Heart left ventricle (tissue), 13 donors: ENCODE measurements around the gene IGFBP2.

ENCODE experiments used
- POLR2A ChIP-seq, 2 donors: fragments of 450-650 bp; IDR thresholded peaks; one replicate each; pipeline ENCODE4 v1.6.1; 2017; ENCODE audit warnings: antibody characterized with exemption in 2 of 2, mild to moderate bottlenecking in 2 of 2, moderate library complexity in 2 of 2
- TF ChIP-seq, protein P1 (sequence below), 12 donors: fragments of 200-600 bp; sonication (generic) in 4 of 12; IDR thresholded peaks; one replicate each; pipeline versions ENCODE4 v1.5.0 to v1.8.0; 2018 to 2022; ENCODE audit warnings: antibody characterized with exemption in 12 of 12, mild to moderate bottlenecking in 5 of 12
- donor health status: ischemic (EF 13 %, LVEDD 7.1; RV severe dilation, severe dysfunction).
- donor health status: DM: no; HTN: yes; CAD: no.
- donor health status: DM: no; HTN: no; CAD: no.
- donor health status: ischemic (EF 25% LVEDD 6.9; RV normal size, moderate dysfunction).
- donor health status: ischemic (EF 25% LVEDD 5.7; RV mildly dilated, moderate dysfunction).
- donor health status: ischemic (EF 35%, LVEDD 5.7; RV mildly dilated, moderate dysfunction).
- donor health status: nonischemic (EF 11% LVEDD 7.7; RV severe dilation, severe dysfunction).
- donor health status: DM: yes; HTN: yes; CAD: no.
- donor health status: PGD.
- donor health status: ischemic (EF 29% LVEDD 5.4; RV normal size, mild dysfunction).
- donor health status: nonischemic (EF 23%, LVEDD 6.1; RV moderate dilation, normal function).

DNA sequence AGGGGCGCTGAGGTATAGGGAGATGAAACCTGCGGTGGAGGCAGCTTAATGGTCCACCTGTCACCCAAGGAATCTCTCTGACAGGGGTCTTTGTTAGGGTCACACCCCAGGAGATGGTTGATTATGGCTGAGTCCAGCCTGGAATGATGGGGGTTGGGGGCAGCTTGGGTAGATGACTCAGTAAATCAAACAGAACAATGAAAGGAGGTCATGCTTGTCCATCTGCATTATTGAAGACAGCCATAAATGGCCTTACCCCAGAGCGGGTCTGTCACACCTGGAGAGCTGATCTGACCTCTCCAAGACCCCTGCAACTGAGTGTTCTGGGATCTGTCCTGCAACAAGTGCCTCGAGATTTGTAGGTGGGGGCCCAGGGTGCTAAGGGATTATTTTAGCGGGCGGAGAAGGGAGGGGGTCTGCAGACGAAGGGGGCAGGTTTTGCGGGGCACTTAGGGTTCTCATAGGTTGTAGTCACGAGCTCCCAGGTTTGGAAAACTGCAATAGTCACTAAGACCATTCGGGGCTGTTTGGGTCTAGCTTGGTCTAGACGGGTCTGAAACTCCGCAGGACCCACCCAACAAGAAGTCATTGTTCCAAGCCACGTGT, 771 bp upstream of the IGFBP2 start:
- no peak for TF ChIP-seq POLR2A (IDR thresholded peaks at IDR 0.05)
- TF ChIP-seq, protein P1, sequence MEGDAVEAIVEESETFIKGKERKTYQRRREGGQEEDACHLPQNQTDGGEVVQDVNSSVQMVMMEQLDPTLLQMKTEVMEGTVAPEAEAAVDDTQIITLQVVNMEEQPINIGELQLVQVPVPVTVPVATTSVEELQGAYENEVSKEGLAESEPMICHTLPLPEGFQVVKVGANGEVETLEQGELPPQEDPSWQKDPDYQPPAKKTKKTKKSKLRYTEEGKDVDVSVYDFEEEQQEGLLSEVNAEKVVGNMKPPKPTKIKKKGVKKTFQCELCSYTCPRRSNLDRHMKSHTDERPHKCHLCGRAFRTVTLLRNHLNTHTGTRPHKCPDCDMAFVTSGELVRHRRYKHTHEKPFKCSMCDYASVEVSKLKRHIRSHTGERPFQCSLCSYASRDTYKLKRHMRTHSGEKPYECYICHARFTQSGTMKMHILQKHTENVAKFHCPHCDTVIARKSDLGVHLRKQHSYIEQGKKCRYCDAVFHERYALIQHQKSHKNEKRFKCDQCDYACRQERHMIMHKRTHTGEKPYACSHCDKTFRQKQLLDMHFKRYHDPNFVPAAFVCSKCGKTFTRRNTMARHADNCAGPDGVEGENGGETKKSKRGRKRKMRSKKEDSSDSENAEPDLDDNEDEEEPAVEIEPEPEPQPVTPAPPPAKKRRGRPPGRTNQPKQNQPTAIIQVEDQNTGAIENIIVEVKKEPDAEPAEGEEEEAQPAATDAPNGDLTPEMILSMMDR (IDR thresholded peaks at IDR 0.05) = no peak
